PC-3 (cell line): Measurements from ENCODE around the gene NELFA. TPM values are rescaled to one million over a fixed set of nuclear protein-coding genes. Genes with fewer than 3 reads are reported as not detected.

Experiments
- ATAC-seq: fragments of 200-7000 bp; cut with Tn5 transposase; 2 replicates; pipeline ENCODE4 v1.9.1; 2020; ENCODE audit warnings: mild to moderate bottlenecking, moderate library complexity
- BruUV-seq: library from RNA; stranded (reverse); fragments of 400-500 nt; replicated peaks from 2 replicates; lab custom pipeline; 2021; lab: Mats Ljungman, UMichigan
- CTCF ChIA-PET: fragments of 300-600 bp; sonication (Branson Sonifier 250); formaldehyde crosslinking; loops from one replicate; lab custom pipeline; 2022; ENCODE audit warnings: antibody characterized with exemption; lab: Charles Lee
- POLR2A ChIA-PET: fragments of 300-600 bp; sonication (Branson Sonifier 250); formaldehyde crosslinking; loops from one replicate; lab custom pipeline; 2022; ENCODE audit warnings: antibody characterized with exemption; ENCODE audit not compliant: unreplicated experiment; lab: Charles Lee
- DNase-seq: peaks from one replicate; pipeline ENCODE4 v3.0.0-alpha.2; 2015
- H2AFZ ChIP-seq: fragments of 300-600 bp; sonication (generic); 2 replicates; pipeline ENCODE4 v1.6.0; 2016; ENCODE audit warnings: antibody characterized with exemption, low read length
- H3F3A ChIP-seq: fragments of 300-600 bp; sonication (generic); one replicate; pipeline ENCODE4 v1.6.0; 2017; ENCODE audit warnings: antibody characterized with exemption, low read length, control low read depth, mild to moderate bottlenecking; ENCODE audit not compliant: unreplicated experiment
- H3K27ac ChIP-seq: fragments of 300-600 bp; sonication (generic); 2 replicates; pipeline ENCODE4 v1.5.1; 2016; ENCODE audit warnings: mild to moderate bottlenecking, low read length
- H3K27me3 ChIP-seq: fragments of 300-600 bp; sonication (generic); 2 replicates; pipeline ENCODE4 v1.6.1; 2016; ENCODE audit warnings: low read length, mixed read lengths
- H3K36me3 ChIP-seq: fragments of 300-600 bp; sonication (generic); 2 replicates; pipeline ENCODE4 v1.6.1; 2016; ENCODE audit warnings: low read depth, mixed run types, low read length, mixed read lengths
- H3K4me1 ChIP-seq: fragments of 300-600 bp; sonication (generic); 2 replicates; pipeline ENCODE4 v1.5.1; 2016; ENCODE audit warnings: low read length; ENCODE audit not compliant: insufficient read depth
- H3K4me2 ChIP-seq: fragments of 300-600 bp; sonication (generic); 2 replicates; pipeline ENCODE4 v1.6.0; 2016; ENCODE audit warnings: low read length
- H3K4me3 ChIP-seq: fragments of 300-600 bp; sonication (generic); 2 replicates; pipeline ENCODE4 v1.5.1; 2016; ENCODE audit warnings: mild to moderate bottlenecking, low read length, mixed read lengths
- H3K79me2 ChIP-seq: fragments of 300-600 bp; sonication (generic); 2 replicates; pipeline ENCODE4 v1.6.1; 2017; ENCODE audit warnings: low read length, mixed read lengths
- H3K9ac ChIP-seq: fragments of 300-600 bp; sonication (generic); 2 replicates; pipeline ENCODE4 v1.6.0; 2016; ENCODE audit warnings: mild to moderate bottlenecking, low read length
- H3K9me2 ChIP-seq: fragments of 300-600 bp; sonication (generic); replicated peaks from 2 replicates; pipeline ENCODE4 v1.6.1; 2016; ENCODE audit warnings: mixed run types, low read length, mixed read lengths
- H3K9me3 ChIP-seq: fragments of 300-600 bp; sonication (generic); 2 replicates; pipeline ENCODE4 v1.6.1; 2016; ENCODE audit warnings: low read length, mixed read lengths
- H4K20me1 ChIP-seq: fragments of 300-600 bp; sonication (generic); 2 replicates; pipeline ENCODE4 v1.6.1; 2016; ENCODE audit warnings: low read length, mixed read lengths
- EZH2 ChIP-seq: fragments of 300-600 bp; sonication (generic); IDR thresholded peaks from one replicate; pipeline ENCODE4 v1.6.1; 2017; ENCODE audit warnings: antibody characterized with exemption, mild to moderate bottlenecking, low read length; ENCODE audit not compliant: unreplicated experiment
- EZH2phosphoT487 ChIP-seq: fragments of 300-600 bp; sonication (generic); IDR thresholded peaks from 2 replicates; pipeline ENCODE4 v1.6.1; 2018; ENCODE audit warnings: mild to moderate bottlenecking, antibody characterized with exemption, low read length, borderline replicate concordance
- intact Hi-C: fragments of 100-400 bp; cut with micrococcal nuclease; formaldehyde crosslinking; loops from 2 replicates; pipeline ENCODE4 v1.9.0; 2023
- total RNA-seq: library from RNA; depleted of rRNA; stranded (reverse); fragments of >200 nt; gene quantifications from 2 replicates; pipeline ENCODE4 v1.2.3, GENCODE V29; 2014
- TF ChIP-seq, protein P1 (sequence below): fragments of 300-600 bp; sonication (generic); conservative IDR thresholded peaks from 2 replicates; pipeline ENCODE4 v1.5.1; 2017; ENCODE audit warnings: antibody characterized with exemption, low read depth, mild to moderate bottlenecking, low read length

NELFA gene
- total RNA-seq, 1 experiment from 2014 or later, result 30.0 TPM

GRCh38 chr4:1991596-1992434 is 17.0 kb downstream of the NELFA start:
- Histone ChIP-seq H3K4me2 (no peak overlapping the region), H3F3A (no peaks in the 10 kb centered on the region), H3K36me3 (no peaks in the 10 kb centered on the region), H4K20me1 (0 out of 2 replicates have a peak, but pooled peaks cover 8% of the 10 kb centered on the region), H2AFZ (no peak overlapping the region), H3K79me2 (peaks cover 48% of the 10 kb centered on the region), H3K9ac (no peak overlapping the region), H3K4me3 (no peak overlapping the region), H3K9me2 (no peaks in the 10 kb centered on the region), H3K9me3 (no peaks in the 10 kb centered on the region), H3K4me1 (peaks cover 6% of the 10 kb centered on the region), H3K27me3 (no peaks in the 10 kb centered on the region), H3K27ac (no peak overlapping the region)
- intact Hi-C loops, result no loop called here
- TF ChIP-seq, protein P1, sequence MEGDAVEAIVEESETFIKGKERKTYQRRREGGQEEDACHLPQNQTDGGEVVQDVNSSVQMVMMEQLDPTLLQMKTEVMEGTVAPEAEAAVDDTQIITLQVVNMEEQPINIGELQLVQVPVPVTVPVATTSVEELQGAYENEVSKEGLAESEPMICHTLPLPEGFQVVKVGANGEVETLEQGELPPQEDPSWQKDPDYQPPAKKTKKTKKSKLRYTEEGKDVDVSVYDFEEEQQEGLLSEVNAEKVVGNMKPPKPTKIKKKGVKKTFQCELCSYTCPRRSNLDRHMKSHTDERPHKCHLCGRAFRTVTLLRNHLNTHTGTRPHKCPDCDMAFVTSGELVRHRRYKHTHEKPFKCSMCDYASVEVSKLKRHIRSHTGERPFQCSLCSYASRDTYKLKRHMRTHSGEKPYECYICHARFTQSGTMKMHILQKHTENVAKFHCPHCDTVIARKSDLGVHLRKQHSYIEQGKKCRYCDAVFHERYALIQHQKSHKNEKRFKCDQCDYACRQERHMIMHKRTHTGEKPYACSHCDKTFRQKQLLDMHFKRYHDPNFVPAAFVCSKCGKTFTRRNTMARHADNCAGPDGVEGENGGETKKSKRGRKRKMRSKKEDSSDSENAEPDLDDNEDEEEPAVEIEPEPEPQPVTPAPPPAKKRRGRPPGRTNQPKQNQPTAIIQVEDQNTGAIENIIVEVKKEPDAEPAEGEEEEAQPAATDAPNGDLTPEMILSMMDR, result no peak
- TF ChIP-seq EZH2 (no peak), EZH2phosphoT487 (no peak)
- ATAC-seq (no peak), DNase-seq (no peak)
- ChIA-PET CTCF (no interaction called here), POLR2A (no interaction called here)
- no TSS peak for BruUV-seq

DNA sequence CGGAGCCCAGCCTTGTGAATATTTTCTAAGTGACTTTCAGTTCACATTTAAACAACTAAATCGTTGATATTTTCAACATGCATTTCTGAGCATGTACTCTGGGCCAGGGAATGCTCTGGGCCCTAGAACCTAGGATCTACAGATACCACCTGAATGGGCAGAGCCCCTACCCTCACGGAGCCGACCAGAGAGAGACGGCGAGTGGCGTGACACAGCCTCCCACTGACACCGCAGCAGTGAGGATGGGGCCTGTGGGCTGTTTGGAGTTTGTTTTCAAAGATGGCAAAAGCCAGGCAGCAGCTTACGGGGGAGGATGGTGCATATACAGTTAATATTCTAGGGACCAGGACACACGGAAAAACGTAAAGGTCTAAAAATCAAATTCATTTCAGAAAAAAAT is 17.7 kb downstream of the NELFA start:
- Histone ChIP-seq H3K4me2 (no peak overlapping the region), H3K9ac (no peak overlapping the region), H2AFZ (no peak overlapping the region), H3K4me3 (no peak overlapping the region), H3K4me1 (peaks cover under 1% of the 10 kb centered on the region; the same call in 1 of the 2 replicates), H3F3A (no peaks in the 10 kb centered on the region), H3K9me2 (no peaks in the 10 kb centered on the region), H4K20me1 (0 out of 2 replicates have a peak, but pooled peaks cover under 1% of the 10 kb centered on the region), H3K36me3 (no peaks in the 10 kb centered on the region), H3K27me3 (no peaks in the 10 kb centered on the region), H3K79me2 (peaks cover 40% of the 10 kb centered on the region), H3K27ac (no peak overlapping the region), H3K9me3 (no peaks in the 10 kb centered on the region)
- no TSS peak for BruUV-seq
- POLR2A ChIA-PET, result no interaction called here
- ATAC-seq (no peak), DNase-seq (no peak)
- TF ChIP-seq, protein P1, result no peak
- TF ChIP-seq EZH2 (no peak), EZH2phosphoT487 (no peak)
- CTCF ChIA-PET, result no interaction called here
- intact Hi-C loops, result no loop called here

DNA sequence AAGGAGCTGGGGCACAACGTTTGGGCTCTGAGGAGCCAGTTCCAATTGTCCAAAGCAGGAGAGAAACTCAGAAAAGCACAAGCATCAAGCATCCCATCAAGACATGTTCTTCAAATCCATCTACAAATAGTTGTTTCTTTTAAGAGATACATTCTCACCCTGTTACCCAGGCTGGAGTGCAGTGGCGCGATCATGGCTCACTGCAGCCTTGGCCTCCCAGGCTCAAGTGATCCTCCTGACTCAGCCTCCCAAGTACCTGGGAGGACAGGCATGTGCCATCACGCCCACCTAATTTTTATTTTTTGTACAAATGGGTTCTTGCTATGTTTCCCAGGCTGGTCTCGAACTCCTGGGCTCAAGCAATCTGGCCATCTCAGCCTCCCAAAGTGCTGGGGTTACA is 18.1 kb downstream of the NELFA start:
- no peak for TF ChIP-seq EZH2
- no peak for TF ChIP-seq EZH2phosphoT487
- TF ChIP-seq, protein P1, result no peak
- Histone ChIP-seq H3K27me3 (no peaks in the 10 kb centered on the region), H3K4me1 (no peaks in the 10 kb centered on the region), H3K79me2 (peaks cover 36% of the 10 kb centered on the region), H3K4me2 (no peak overlapping the region), H3K9ac (no peak overlapping the region), H3K27ac (no peak overlapping the region), H3K4me3 (no peak overlapping the region), H4K20me1 (no peaks in the 10 kb centered on the region), H3K9me3 (no peaks in the 10 kb centered on the region), H3K9me2 (no peaks in the 10 kb centered on the region), H2AFZ (no peak overlapping the region), H3K36me3 (no peaks in the 10 kb centered on the region), H3F3A (no peaks in the 10 kb centered on the region)
- no peak for ATAC-seq
- DNase-seq, result no peak
- ChIA-PET POLR2A (no interaction called here), CTCF (no interaction called here)
- no TSS peak for BruUV-seq
- intact Hi-C loops, result no loop called here
